Smooth muscle cell (in vitro differentiated cells): Measurements from ENCODE around the gene AGBL3. TPM values are rescaled to one million over a fixed set of nuclear protein-coding genes. Genes with fewer than 3 reads are reported as not detected.

ENCODE experiments used
- DNase-seq: peaks from one replicate; lab custom pipeline; 2025; ENCODE audit not compliant: unreplicated experiment; lab: John Stamatoyannopoulos, UW
- H2AFZ ChIP-seq: fragments of 200-600 bp; sonication (generic); 2 replicates; pipeline ENCODE4 v1.6.0; 2016; ENCODE audit warnings: antibody characterized with exemption, low read depth, mild to moderate bottlenecking
- H3F3A ChIP-seq: fragments of 200-600 bp; sonication (generic); 2 replicates; pipeline ENCODE4 v1.6.0; 2017; ENCODE audit warnings: antibody characterized with exemption, low read depth
- H3K27ac ChIP-seq: fragments of 200-600 bp; sonication (generic); 2 replicates; pipeline ENCODE4 v1.5.1; 2016; ENCODE audit warnings: low read depth, mild to moderate bottlenecking
- H3K27me3 ChIP-seq: fragments of 200-600 bp; sonication (generic); 2 replicates; pipeline ENCODE4 v1.6.1; 2016; ENCODE audit warnings: low read depth, mild to moderate bottlenecking
- H3K36me3 ChIP-seq: fragments of 200-600 bp; sonication (generic); 2 replicates; pipeline ENCODE4 v1.5.1; 2016; ENCODE audit warnings: low read depth
- H3K4me1 ChIP-seq: fragments of 200-600 bp; sonication (generic); 2 replicates; pipeline ENCODE4 v1.5.1; 2016; ENCODE audit warnings: low read depth
- H3K4me2 ChIP-seq: fragments of 200-600 bp; sonication (generic); 2 replicates; pipeline ENCODE4 v1.6.0; 2016; ENCODE audit warnings: mild to moderate bottlenecking
- H3K4me3 ChIP-seq: fragments of 200-600 bp; sonication (generic); 2 replicates; pipeline ENCODE4 v1.5.1; 2016; ENCODE audit warnings: mild to moderate bottlenecking
- H3K79me2 ChIP-seq: fragments of 200-600 bp; sonication (generic); 2 replicates; pipeline ENCODE4 v1.6.0; 2016; ENCODE audit warnings: low read depth, mild to moderate bottlenecking
- H3K9ac ChIP-seq: fragments of 200-600 bp; sonication (generic); 2 replicates; pipeline ENCODE4 v1.6.0; 2016; ENCODE audit warnings: low read depth
- H3K9me3 ChIP-seq: fragments of 200-600 bp; sonication (generic); replicated peaks from 2 replicates; pipeline ENCODE4 v1.5.1; 2016; ENCODE audit warnings: low read depth
- H4K20me1 ChIP-seq: fragments of 200-600 bp; sonication (generic); 2 replicates; pipeline ENCODE4 v1.6.0; 2016; ENCODE audit warnings: low read depth
- WGBS: methylation state at CpG from one replicate; pipeline ENCODE4 v1.1.7; 2016; ENCODE audit warnings: low lambda C conversion rate; 5-methylcytosine and 5-hydroxymethylcytosine counted together
- polyA plus RNA-seq: library from polyadenylated mRNA; unstranded; fragments of >200 nt; fragmentation: Nextera tagmentation; extraction: Ambion mirVana; gene quantifications from 2 replicates; pipeline ENCODE4 v1.2.1, GENCODE V29; 2016
- total RNA-seq: library from RNA; depleted of rRNA; stranded (reverse); fragments of >200 nt; gene quantifications from 2 replicates; pipeline ENCODE4 v1.2.3, GENCODE V29; 2014
- TF ChIP-seq, protein P1 (sequence below): fragments of 200-600 bp; sonication (generic); IDR thresholded peaks from 2 replicates; pipeline ENCODE4 v1.5.1; 2017; ENCODE audit warnings: borderline replicate concordance, mild to moderate bottlenecking, antibody characterized with exemption; ENCODE audit not compliant: insufficient read depth, poor library complexity, severe bottlenecking

Gene AGBL3
- total and polyA plus RNA-seq, 2 experiments from 2014 or later: 0.23 to 2.5 TPM

DNA sequence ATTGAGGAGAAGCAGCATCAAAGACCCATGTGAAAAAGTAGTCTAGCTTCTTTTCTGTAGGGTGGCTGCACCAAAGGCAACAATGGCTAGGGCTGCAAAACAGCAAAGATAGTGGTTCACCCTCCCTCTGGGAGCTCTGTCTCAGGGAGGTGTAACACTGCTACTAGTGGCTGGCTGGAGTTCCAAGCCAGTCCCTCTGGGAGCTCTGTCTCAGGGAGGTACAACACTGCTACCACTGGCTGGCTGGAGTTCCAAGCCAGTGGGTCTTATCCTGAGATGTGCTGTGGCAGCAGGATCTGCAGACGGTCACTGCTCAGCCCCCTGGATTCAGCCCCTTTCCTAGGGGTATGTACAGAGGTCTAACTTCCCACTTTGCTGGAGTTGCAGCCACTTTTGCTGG lies 123.7 kb downstream of the AGBL3 start:
- Histone ChIP-seq H3K27ac (no peak overlapping the region), H3K27me3 (no peaks in the 10 kb centered on the region), H3K4me3 (no peak overlapping the region), H3K36me3 (no peaks in the 10 kb centered on the region), H3F3A (no peaks in the 10 kb centered on the region), H2AFZ (no peak overlapping the region), H3K9ac (no peak overlapping the region), H4K20me1 (no peaks in the 10 kb centered on the region), H3K79me2 (no peaks in the 10 kb centered on the region), H3K9me3 (no peaks in the 10 kb centered on the region), H3K4me2 (no peak overlapping the region), H3K4me1 (no peaks in the 10 kb centered on the region)
- DNase-seq: no peak
- WGBS: 71% methylated on average over 1 of the region's 1 CpG
- TF ChIP-seq, protein P1, sequence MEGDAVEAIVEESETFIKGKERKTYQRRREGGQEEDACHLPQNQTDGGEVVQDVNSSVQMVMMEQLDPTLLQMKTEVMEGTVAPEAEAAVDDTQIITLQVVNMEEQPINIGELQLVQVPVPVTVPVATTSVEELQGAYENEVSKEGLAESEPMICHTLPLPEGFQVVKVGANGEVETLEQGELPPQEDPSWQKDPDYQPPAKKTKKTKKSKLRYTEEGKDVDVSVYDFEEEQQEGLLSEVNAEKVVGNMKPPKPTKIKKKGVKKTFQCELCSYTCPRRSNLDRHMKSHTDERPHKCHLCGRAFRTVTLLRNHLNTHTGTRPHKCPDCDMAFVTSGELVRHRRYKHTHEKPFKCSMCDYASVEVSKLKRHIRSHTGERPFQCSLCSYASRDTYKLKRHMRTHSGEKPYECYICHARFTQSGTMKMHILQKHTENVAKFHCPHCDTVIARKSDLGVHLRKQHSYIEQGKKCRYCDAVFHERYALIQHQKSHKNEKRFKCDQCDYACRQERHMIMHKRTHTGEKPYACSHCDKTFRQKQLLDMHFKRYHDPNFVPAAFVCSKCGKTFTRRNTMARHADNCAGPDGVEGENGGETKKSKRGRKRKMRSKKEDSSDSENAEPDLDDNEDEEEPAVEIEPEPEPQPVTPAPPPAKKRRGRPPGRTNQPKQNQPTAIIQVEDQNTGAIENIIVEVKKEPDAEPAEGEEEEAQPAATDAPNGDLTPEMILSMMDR: no peak

DNA sequence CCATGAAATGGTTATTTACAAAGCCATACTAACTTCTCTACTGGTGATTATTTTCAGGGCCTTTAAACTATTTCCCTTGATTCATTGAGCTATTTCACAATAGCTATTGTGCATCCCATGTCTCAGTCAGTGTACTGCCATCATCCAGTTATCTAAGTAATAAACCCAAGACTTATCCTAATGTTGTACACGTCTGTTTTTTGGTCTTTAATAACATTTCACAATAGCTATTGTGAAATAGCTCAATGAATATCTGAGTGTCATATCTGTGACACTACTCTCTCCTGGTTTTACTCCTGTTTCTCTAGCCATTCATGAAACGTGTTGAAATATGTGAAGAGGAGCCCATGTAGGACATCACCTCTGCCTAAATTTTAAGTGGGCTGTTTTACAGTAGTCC lies 125.1 kb downstream of the AGBL3 start:
- H3K9me3 ChIP-seq: no peaks in the 10 kb centered on the region
- H3K9ac ChIP-seq: no peak overlapping the region
- H3K27ac ChIP-seq: no peak overlapping the region
- H3K79me2 ChIP-seq: no peaks in the 10 kb centered on the region
- H3K4me3 ChIP-seq: no peak overlapping the region
- H2AFZ ChIP-seq: no peak overlapping the region
- TF ChIP-seq, protein P1: no peak
- WGBS: 66% methylated on average over 2 of the region's 2 CpGs
- H3K27me3 ChIP-seq: no peaks in the 10 kb centered on the region
- H3F3A ChIP-seq: no peaks in the 10 kb centered on the region
- no peak overlapping the region for H3K4me2 ChIP-seq
- H3K36me3 ChIP-seq: no peaks in the 10 kb centered on the region
- H3K4me1 ChIP-seq: no peaks in the 10 kb centered on the region
- no peaks in the 10 kb centered on the region for H4K20me1 ChIP-seq
- no peak for DNase-seq

DNA sequence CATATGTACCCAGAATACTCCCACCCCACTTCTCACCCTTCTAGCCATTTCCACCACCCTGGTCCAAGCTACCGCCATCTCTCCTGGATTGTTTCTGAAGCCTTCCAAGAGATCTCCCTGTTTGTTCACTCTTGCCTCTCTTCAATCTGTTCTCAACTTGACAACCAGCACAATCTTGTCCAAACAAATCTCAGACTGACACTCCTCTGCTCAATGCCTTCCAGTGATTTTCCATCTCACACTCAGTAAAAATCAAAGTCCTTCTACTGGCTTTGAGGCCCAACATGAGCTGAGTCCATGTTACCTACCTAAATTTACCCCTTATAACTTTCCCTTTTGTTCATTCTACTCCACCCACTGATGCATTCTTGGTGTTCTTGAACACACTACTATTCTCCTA lies 128.3 kb downstream of the AGBL3 start:
- Histone ChIP-seq H3K4me2 (no peak overlapping the region), H3K4me3 (no peak overlapping the region), H3F3A (no peaks in the 10 kb centered on the region), H3K27ac (no peak overlapping the region), H3K9ac (no peak overlapping the region), H4K20me1 (no peaks in the 10 kb centered on the region), H3K4me1 (no peaks in the 10 kb centered on the region), H3K9me3 (no peaks in the 10 kb centered on the region), H2AFZ (no peak overlapping the region), H3K36me3 (no peaks in the 10 kb centered on the region), H3K27me3 (no peaks in the 10 kb centered on the region), H3K79me2 (no peaks in the 10 kb centered on the region)
- TF ChIP-seq, protein P1: no peak
- WGBS: 100% methylated on average over 1 of the region's 1 CpG
- DNase-seq: no peak

DNA sequence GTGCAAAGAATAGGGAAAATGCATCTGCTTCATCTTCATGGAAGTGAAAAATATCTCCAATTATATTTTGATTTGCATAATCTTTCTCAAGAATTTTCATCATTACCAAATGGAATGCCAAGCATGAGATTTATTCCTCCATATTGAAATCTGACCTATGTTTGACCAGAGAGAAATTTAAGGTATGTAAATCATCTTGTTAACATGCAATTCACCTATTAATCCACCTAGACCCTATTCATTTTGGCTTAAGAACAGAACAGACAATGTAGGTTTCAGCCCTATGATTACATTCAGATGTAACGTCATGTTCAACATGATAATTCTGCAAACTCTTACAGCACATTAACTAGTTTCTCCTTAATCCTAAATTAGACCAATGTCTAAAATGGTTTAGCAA lies 130.8 kb downstream of the AGBL3 start:
- H3K4me3 ChIP-seq: no peak overlapping the region
- no peaks in the 10 kb centered on the region for H3K27me3 ChIP-seq
- H3F3A ChIP-seq: no peaks in the 10 kb centered on the region
- H3K9me3 ChIP-seq: peaks cover 5% of the 10 kb centered on the region
- TF ChIP-seq, protein P1: no peak
- no peaks in the 10 kb centered on the region for H3K79me2 ChIP-seq
- no peaks in the 10 kb centered on the region for H4K20me1 ChIP-seq
- H3K4me1 ChIP-seq: no peaks in the 10 kb centered on the region
- no peak for DNase-seq
- H3K36me3 ChIP-seq: peaks cover 6% of the 10 kb centered on the region
- H3K27ac ChIP-seq: no peak overlapping the region
- no peak overlapping the region for H3K4me2 ChIP-seq
- H2AFZ ChIP-seq: no peak overlapping the region
- 90% methylated on average over 1 of the region's 1 CpG for WGBS
- H3K9ac ChIP-seq: no peak overlapping the region
